GM23338 (cell line): Measurements from ENCODE around the gene HMCN2. TPM values are rescaled to one million over a fixed set of nuclear protein-coding genes. Genes with fewer than 3 reads are reported as not detected.

ENCODE experiments used
- ATAC-seq: fragments of 200-7000 bp; cut with Tn5 transposase; 3 replicates; pipeline ENCODE4 v1.9.1; 2020
- DNase-seq: peaks from one replicate; pipeline ENCODE4 v3.0.0-alpha.2; 2015; ENCODE audit warnings: low spot score
- H2AFZ ChIP-seq: fragments of 200-600 bp; sonication (generic); 2 replicates; pipeline ENCODE4 v1.8.0; 2016; ENCODE audit warnings: antibody characterized with exemption, mild to moderate bottlenecking, moderate library complexity
- H3F3A ChIP-seq: fragments of 200-600 bp; sonication (generic); replicated peaks from 2 replicates; pipeline ENCODE4 v1.8.0; 2017; ENCODE audit warnings: antibody characterized with exemption, mixed run types, low read depth
- H3K27ac ChIP-seq: fragments of 200-600 bp; sonication (generic); 2 replicates; pipeline ENCODE4 v1.6.1; 2016; ENCODE audit warnings: low read depth
- H3K27me3 ChIP-seq: fragments of 200-600 bp; sonication (generic); 2 replicates; pipeline ENCODE4 v1.8.0; 2016; ENCODE audit warnings: mild to moderate bottlenecking, mixed run types, moderate library complexity; ENCODE audit not compliant: insufficient read depth
- H3K36me3 ChIP-seq: fragments of 200-600 bp; sonication (generic); 2 replicates; pipeline ENCODE4 v1.8.0; 2016; ENCODE audit warnings: mild to moderate bottlenecking; ENCODE audit not compliant: insufficient read depth
- H3K4me1 ChIP-seq: fragments of 200-600 bp; sonication (generic); 2 replicates; pipeline ENCODE4 v1.8.0; 2016; ENCODE audit warnings: mild to moderate bottlenecking, moderate library complexity; ENCODE audit not compliant: insufficient read depth
- H3K4me2 ChIP-seq: fragments of 200-600 bp; sonication (generic); 2 replicates; pipeline ENCODE4 v1.7.1; 2017; ENCODE audit warnings: mixed run types
- H3K4me3 ChIP-seq: fragments of 200-600 bp; sonication (generic); 2 replicates; pipeline ENCODE4 v1.6.1; 2016; ENCODE audit warnings: mixed run types
- H3K79me2 ChIP-seq: fragments of 200-600 bp; sonication (generic); replicated peaks from 2 replicates; pipeline ENCODE4 v1.8.0; 2017; ENCODE audit warnings: mild to moderate bottlenecking; ENCODE audit not compliant: insufficient read depth
- H3K9me2 ChIP-seq: fragments of 200-600 bp; sonication (generic); 2 replicates; pipeline ENCODE4 v1.8.0; 2017; ENCODE audit not compliant: insufficient read depth
- H4K20me1 ChIP-seq: fragments of 200-600 bp; sonication (generic); replicated peaks from 2 replicates; pipeline ENCODE4 v1.8.0; 2017; ENCODE audit warnings: mild to moderate bottlenecking; ENCODE audit not compliant: insufficient read depth
- H3K27ac Mint-ChIP-seq: 2 replicates; pipeline ENCODE4 v1.8.0; 2020; ENCODE audit warnings: inconsistent platforms, mild to moderate bottlenecking, moderate library complexity, mixed read lengths
- H3K27me3 Mint-ChIP-seq: 3 replicates; pipeline ENCODE4 v1.8.0; 2022; ENCODE audit warnings: low read depth, mild to moderate bottlenecking, moderate library complexity, mixed read lengths, inconsistent platforms; ENCODE audit not compliant: insufficient read depth, poor library complexity
- H3K36me3 Mint-ChIP-seq: 3 replicates; pipeline ENCODE4 v1.8.0; 2021; ENCODE audit warnings: low read depth, mild to moderate bottlenecking, inconsistent platforms, moderate library complexity, mixed read lengths
- H3K4me1 Mint-ChIP-seq: 3 replicates; pipeline ENCODE4 v1.8.0; 2020; ENCODE audit warnings: mild to moderate bottlenecking, inconsistent platforms, mixed read lengths
- H3K4me3 Mint-ChIP-seq: 3 replicates; pipeline ENCODE4 v1.8.0; 2021; ENCODE audit warnings: moderate library complexity, mild to moderate bottlenecking, inconsistent platforms, mixed read lengths
- H3K9me3 Mint-ChIP-seq: 3 replicates; pipeline ENCODE4 v1.8.0; 2020; ENCODE audit warnings: moderate library complexity, mild to moderate bottlenecking, inconsistent platforms, mixed read lengths
- EZH2 ChIP-seq: fragments of 200-600 bp; sonication (generic); IDR thresholded peaks from one replicate; pipeline ENCODE4 v1.8.0; 2017; ENCODE audit warnings: antibody characterized with exemption, mild to moderate bottlenecking, low read depth; ENCODE audit not compliant: unreplicated experiment
- EZH2phosphoT487 ChIP-seq: fragments of 200-600 bp; sonication (generic); IDR thresholded peaks from one replicate; pipeline ENCODE4 v1.8.1; 2018; ENCODE audit warnings: antibody characterized with exemption; ENCODE audit not compliant: unreplicated experiment
- POLR2AphosphoS5 ChIP-seq: IDR thresholded peaks from 2 replicates; pipeline ENCODE4 v1.6.1; 2016; ENCODE audit warnings: antibody characterized with exemption, low read depth
- STAT1 ChIP-seq: IDR thresholded peaks from one replicate; pipeline ENCODE4 v1.6.1; 2016; ENCODE audit warnings: antibody characterized with exemption; ENCODE audit not compliant: unreplicated experiment
- ZNF114 ChIP-seq: fragments of 250-450 bp; sonication (Bioruptor Pico); IDR thresholded peaks from 2 replicates; pipeline ENCODE4 v1.5.0; 2020; ENCODE audit warnings: mild to moderate bottlenecking, moderate library complexity
- ZNF331 ChIP-seq: fragments of 250-450 bp; sonication (Bioruptor Pico); IDR thresholded peaks from 2 replicates; pipeline ENCODE4 v1.5.0; 2020; ENCODE audit warnings: low read depth, mild to moderate bottlenecking, moderate library complexity
- polyA plus RNA-seq: library from polyadenylated mRNA; unstranded; fragments of >200 nt; fragmentation: Nextera tagmentation; extraction: Ambion mirVana; gene quantifications from 2 replicates; pipeline ENCODE4 v1.2.1, GENCODE V29; 2016
- total RNA-seq: library from RNA; depleted of rRNA; stranded (reverse); fragments of >200 nt; shearing (Covaris generic); gene quantifications from 2 replicates; pipeline ENCODE4 v1.2.3, GENCODE V29; 2014
- TF ChIP-seq, protein P1 (sequence below), 2 experiments: fragments of 200-600 bp in 1 of 2; sonication (generic) in 1 of 2; conservative IDR thresholded peaks; 2 replicates each; pipeline versions ENCODE4 v1.5.1 to v1.6.1; 2016 to 2017; ENCODE audit warnings: antibody characterized with exemption in 2 of 2, low read depth in 2 of 2, mild to moderate bottlenecking in 2 of 2, moderate library complexity in 1 of 2
- TF ChIP-seq, protein P2 (sequence below): IDR thresholded peaks from 2 replicates; pipeline ENCODE4 v1.6.1; 2016; ENCODE audit warnings: antibody characterized with exemption
- TF ChIP-seq, protein P3 (sequence below): IDR thresholded peaks from one replicate; pipeline ENCODE4 v1.6.1; 2018; ENCODE audit warnings: antibody characterized with exemption; ENCODE audit not compliant: unreplicated experiment

Gene HMCN2
- total and polyA plus RNA-seq, 2 experiments from 2014 or later, result 1.3 to 4.7 TPM

DNA sequence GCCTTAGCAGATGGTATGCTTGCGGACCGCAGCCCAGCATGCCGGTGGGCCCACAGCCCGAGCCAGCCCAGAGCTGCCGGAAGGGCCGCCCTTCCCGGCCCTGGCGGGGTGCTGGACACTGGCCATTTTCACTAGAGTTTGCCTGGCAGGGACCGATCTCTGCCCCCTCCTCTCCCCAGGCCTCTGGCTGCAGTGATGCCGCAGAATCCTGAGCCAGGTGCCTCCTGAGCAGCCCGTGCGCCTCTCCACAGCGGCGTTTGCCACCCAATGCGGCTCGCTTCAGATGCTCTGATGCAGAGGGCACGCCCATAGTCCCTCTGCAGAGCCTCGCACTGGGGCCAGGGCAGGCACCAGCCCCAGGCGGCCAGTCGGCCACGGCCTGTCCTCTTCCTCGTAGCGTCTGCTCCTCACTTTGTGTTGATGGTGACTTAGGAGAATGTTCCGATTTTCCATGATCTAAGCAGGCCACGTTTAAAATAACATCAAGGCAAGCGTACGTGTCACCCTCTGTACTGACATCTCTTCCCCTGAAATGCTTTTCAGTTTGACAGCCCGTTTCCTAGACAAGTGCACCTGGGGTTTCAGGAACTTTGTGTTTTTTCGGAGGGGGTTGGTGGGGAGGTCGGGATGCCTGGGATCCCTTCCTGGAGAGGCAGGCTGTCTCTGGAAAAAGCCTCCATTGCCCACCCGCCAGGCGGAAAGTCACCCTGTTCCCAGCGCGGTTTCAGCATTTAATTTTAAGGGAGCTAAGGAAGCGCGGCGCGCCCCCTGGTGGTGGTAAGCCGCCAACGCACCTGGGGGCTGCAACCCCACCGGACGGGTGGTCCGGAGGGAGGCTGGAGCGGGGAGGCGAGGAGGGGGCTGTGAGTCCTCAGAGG, 29.8 kb upstream of the HMCN2 start:
- H3K27me3 ChIP-seq, result no peaks in the 10 kb centered on the region
- no peaks in the 10 kb centered on the region for H3K79me2 ChIP-seq
- H4K20me1 ChIP-seq, result peaks cover 2% of the 10 kb centered on the region; the same call in 1 of the 2 replicates
- no peaks in the 10 kb centered on the region for H3F3A ChIP-seq
- TF ChIP-seq EZH2 (no peak), ZNF114 (CRISPR knock-in tag) (no peak), STAT1 (no peak)
- TF ChIP-seq, protein P1, sequence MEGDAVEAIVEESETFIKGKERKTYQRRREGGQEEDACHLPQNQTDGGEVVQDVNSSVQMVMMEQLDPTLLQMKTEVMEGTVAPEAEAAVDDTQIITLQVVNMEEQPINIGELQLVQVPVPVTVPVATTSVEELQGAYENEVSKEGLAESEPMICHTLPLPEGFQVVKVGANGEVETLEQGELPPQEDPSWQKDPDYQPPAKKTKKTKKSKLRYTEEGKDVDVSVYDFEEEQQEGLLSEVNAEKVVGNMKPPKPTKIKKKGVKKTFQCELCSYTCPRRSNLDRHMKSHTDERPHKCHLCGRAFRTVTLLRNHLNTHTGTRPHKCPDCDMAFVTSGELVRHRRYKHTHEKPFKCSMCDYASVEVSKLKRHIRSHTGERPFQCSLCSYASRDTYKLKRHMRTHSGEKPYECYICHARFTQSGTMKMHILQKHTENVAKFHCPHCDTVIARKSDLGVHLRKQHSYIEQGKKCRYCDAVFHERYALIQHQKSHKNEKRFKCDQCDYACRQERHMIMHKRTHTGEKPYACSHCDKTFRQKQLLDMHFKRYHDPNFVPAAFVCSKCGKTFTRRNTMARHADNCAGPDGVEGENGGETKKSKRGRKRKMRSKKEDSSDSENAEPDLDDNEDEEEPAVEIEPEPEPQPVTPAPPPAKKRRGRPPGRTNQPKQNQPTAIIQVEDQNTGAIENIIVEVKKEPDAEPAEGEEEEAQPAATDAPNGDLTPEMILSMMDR (conservative IDR thresholded peaks at IDR 0.05; ENCODE audit: low read depth in 2 of 2), result peak; percentile 96 to 97
- no peak overlapping the region for H2AFZ ChIP-seq
- H3K9me2 ChIP-seq, result no peaks in the 10 kb centered on the region
- H3K27ac ChIP-seq, result no peak overlapping the region
- ATAC-seq, result peak; percentile 59
- peaks cover 26% of the 10 kb centered on the region for H3K4me1 Mint-ChIP-seq
- H3K36me3 Mint-ChIP-seq, result peaks cover 13% of the 10 kb centered on the region
- H3K4me1 ChIP-seq, result no peaks in the 10 kb centered on the region
- no peaks in the 10 kb centered on the region; the same call in 1 of the 3 replicates for H3K9me3 Mint-ChIP-seq
- peaks cover 12% of the 10 kb centered on the region for H3K27me3 Mint-ChIP-seq
- peak; percentile 88 for DNase-seq
- H3K4me3 Mint-ChIP-seq, result peak overlapping the region; percentile 19; the same call in 1 of the 3 replicates
- H3K4me2 ChIP-seq, result no peak overlapping the region
- H3K4me3 ChIP-seq, result no peak overlapping the region
- H3K27ac Mint-ChIP-seq, result peak overlapping the region; percentile 67
- no peaks in the 10 kb centered on the region; the same call in 1 of the 2 replicates for H3K36me3 ChIP-seq

DNA sequence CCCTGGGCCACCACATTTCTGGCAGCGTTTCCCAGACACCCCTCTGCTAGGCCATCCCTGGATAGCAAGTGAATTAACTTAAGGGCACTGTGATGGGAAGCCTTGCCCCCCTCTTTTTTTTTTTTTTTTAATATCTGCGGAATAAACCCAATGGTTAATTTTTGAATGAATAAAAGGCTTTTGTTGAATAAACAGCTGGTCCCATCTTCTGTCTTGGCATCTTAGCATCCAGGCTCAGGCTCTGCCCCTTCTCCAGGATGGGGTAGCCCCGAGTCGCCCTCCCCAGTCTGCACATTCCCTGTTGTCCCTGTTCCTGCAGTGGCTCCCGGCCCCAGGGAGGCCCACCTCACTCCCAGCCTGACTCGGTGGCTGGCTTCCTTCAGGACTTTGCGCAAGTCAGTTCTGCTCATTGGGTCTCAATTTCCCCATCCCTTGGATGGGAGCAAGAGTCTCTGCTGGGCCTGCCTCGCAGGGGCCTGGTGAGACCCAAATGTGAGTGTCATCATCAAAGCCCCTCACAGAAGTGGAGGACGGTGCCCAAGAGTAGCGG, 29.0 kb upstream of the HMCN2 start:
- Histone ChIP-seq H3K4me1 (no peaks in the 10 kb centered on the region), H3K4me2 (no peak overlapping the region), H3K9me2 (no peaks in the 10 kb centered on the region), H3K27me3 (no peaks in the 10 kb centered on the region), H3K36me3 (no peaks in the 10 kb centered on the region; the same call in 1 of the 2 replicates), H3K4me3 (no peak overlapping the region), H3F3A (no peaks in the 10 kb centered on the region), H4K20me1 (no peaks in the 10 kb centered on the region), H3K79me2 (no peaks in the 10 kb centered on the region), H3K27ac (no peak overlapping the region), H2AFZ (no peak overlapping the region)
- H3K27me3 Mint-ChIP-seq, result peaks cover 16% of the 10 kb centered on the region
- no peak overlapping the region for H3K4me3 Mint-ChIP-seq
- no peak for DNase-seq
- no peaks in the 10 kb centered on the region; the same call in 1 of the 3 replicates for H3K9me3 Mint-ChIP-seq
- no peak overlapping the region for H3K27ac Mint-ChIP-seq
- peaks cover 13% of the 10 kb centered on the region for H3K36me3 Mint-ChIP-seq
- peaks cover 28% of the 10 kb centered on the region for H3K4me1 Mint-ChIP-seq
- ATAC-seq, result no peak
- TF ChIP-seq, protein P1 (conservative IDR thresholded peaks at IDR 0.05; ENCODE audit: low read depth in 2 of 2), result no peak
- TF ChIP-seq EZH2phosphoT487, result no peak
- TF ChIP-seq, protein P2, sequence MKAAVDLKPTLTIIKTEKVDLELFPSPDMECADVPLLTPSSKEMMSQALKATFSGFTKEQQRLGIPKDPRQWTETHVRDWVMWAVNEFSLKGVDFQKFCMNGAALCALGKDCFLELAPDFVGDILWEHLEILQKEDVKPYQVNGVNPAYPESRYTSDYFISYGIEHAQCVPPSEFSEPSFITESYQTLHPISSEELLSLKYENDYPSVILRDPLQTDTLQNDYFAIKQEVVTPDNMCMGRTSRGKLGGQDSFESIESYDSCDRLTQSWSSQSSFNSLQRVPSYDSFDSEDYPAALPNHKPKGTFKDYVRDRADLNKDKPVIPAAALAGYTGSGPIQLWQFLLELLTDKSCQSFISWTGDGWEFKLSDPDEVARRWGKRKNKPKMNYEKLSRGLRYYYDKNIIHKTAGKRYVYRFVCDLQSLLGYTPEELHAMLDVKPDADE, result no peak
- no peak for TF ChIP-seq ZNF114 (CRISPR knock-in tag)
- TF ChIP-seq, protein P3, sequence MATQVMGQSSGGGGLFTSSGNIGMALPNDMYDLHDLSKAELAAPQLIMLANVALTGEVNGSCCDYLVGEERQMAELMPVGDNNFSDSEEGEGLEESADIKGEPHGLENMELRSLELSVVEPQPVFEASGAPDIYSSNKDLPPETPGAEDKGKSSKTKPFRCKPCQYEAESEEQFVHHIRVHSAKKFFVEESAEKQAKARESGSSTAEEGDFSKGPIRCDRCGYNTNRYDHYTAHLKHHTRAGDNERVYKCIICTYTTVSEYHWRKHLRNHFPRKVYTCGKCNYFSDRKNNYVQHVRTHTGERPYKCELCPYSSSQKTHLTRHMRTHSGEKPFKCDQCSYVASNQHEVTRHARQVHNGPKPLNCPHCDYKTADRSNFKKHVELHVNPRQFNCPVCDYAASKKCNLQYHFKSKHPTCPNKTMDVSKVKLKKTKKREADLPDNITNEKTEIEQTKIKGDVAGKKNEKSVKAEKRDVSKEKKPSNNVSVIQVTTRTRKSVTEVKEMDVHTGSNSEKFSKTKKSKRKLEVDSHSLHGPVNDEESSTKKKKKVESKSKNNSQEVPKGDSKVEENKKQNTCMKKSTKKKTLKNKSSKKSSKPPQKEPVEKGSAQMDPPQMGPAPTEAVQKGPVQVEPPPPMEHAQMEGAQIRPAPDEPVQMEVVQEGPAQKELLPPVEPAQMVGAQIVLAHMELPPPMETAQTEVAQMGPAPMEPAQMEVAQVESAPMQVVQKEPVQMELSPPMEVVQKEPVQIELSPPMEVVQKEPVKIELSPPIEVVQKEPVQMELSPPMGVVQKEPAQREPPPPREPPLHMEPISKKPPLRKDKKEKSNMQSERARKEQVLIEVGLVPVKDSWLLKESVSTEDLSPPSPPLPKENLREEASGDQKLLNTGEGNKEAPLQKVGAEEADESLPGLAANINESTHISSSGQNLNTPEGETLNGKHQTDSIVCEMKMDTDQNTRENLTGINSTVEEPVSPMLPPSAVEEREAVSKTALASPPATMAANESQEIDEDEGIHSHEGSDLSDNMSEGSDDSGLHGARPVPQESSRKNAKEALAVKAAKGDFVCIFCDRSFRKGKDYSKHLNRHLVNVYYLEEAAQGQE, result no peak
- TF ChIP-seq ZNF331 (CRISPR knock-in tag), result no peak
- no peak for TF ChIP-seq EZH2
- TF ChIP-seq STAT1, result no peak
- TF ChIP-seq POLR2AphosphoS5, result no peak
